Activated CD8-positive, alpha-beta memory T cell treated with anti-CD3 and anti-CD28 coated beads, Interleukin-2, amount 50 U/mL, for 4 hours (primary cell): Measurements from ENCODE around the gene STK38.

ENCODE experiments used
- DNase-seq: peaks from one replicate; pipeline ENCODE4 v3.0.0-alpha.2; 2020

The STK38 gene

DNA sequence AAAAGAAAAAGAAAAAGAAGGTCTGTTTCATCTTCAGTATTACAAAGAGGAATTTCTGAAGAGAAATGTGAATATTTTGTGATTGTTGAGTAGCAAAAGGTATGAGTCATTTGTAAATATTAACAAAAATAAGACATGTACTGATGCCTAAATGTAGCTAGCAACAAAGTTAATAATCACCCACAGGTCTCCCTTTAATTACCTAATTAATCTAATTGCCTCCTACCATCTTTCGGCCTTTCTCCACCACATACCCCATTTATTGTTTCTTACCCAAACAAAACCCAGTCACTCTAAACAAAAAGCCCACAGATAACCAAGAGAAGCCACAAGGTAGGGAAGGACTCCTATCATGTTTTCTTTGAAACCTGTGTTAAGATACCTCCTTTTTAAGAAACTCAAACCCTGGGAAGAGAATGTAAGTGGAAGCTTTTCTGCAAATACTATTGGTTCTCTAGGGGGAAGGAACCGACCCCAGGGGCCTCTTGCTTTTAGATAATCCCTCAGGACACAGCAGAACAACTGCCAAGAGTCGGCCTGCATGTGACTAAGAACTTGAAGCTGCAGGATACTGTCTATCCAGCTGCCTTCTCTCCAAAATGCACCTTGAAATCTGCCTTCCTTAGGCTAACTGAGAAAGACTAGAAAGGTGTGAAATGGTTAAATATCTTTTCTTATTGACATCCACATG lies 16.1 kb upstream of the STK38 start:
- no peak for DNase-seq

DNA sequence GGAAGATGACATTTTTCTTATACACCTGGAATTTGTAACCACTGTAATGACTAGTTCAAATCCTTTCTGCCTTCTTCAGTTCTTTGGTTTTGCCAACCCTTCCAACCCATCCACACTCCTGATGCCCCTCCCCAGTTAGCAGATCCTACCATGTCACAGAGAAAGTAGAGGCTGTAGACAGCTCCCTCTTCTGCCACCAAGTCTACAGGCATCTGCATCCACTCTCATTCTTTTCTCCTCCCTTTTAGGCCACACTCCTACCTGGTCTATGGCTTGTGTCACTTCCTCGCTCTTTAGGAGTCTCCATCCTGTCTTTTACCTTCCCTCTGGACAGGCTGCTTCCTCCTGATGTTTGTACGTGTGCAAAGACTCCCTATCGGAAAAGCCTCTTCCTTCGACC lies 13.5 kb upstream of the STK38 start:
- no peak for DNase-seq

DNA sequence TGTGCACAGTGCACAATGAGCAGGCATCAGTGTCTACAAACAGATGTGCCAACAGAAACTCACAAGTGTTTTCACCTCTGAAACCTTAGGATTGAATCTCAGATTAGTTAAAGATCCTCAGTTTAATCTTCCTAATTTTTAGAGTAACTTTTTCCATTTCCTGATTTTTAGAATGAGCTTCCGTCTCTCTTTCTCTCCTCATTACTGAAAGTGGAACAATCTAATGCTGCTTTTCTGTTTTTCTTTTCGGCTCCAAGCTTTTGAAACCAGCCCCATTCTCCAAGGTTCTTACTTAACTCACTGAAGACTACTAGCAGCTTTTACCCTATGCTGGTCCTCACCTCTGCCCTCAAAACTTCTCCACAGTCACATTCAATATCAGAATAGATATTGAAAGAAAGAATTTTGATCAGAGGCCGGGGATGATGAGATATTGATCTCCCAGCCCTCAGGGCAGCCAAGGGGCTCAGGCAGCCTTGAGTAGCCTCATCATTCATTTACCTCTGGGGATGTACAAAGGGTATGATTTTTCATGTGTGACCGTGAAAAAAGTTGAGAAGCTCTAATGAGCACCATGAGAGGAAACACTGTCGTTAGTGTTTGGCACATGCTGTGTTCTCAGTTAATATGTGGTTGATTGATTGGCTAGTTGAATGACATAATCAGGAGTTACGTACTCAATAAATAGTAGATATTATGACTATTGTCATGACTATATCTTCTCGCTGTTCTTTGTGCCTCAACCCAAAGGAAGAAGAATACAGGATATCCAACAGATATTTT lies 11.9 kb upstream of the STK38 start:
- DNase-seq, result no peak

DNA sequence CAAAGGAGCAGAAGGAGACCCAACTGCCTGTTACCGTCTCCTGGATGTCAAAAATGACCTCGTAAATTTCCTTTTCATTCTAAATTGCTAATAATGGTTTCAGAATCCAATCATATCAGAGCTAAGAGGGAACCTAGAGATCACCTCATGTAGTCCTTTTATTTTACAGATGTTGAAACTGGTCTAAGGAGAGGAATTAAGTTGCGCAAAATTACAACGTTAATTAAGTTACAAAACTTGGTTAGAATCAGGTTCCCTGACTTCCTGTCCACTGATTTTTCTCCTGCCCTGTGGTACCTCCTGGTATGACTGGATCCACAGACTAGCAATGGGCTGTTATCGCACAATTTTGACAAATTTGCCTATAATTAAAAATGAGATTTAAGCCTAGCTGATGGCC lies 9.0 kb upstream of the STK38 start:
- DNase-seq, result no peak

DNA sequence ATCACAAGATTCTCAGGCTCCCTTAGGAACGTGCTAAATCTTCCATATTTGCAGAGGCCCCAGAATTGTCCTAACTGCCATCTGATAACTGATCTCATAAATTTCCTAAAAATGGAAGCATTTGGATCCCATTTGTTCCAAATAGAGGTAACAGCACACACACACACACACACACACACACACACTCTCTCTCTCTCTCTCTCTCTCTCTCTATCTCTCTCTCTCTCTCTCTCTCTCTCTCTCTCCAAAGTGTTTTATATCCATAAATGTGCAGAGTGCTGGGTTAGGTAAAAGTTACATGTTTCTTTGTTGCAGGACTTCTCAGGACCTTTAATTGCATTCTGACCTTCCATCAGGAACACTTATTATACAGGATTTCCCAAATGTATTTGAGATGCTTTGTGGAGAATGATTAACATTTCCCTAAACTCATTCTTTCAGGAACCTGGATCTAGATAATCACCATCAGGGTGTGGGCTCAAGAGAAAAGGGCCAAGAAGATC lies 8.5 kb upstream of the STK38 start:
- no peak for DNase-seq

DNA sequence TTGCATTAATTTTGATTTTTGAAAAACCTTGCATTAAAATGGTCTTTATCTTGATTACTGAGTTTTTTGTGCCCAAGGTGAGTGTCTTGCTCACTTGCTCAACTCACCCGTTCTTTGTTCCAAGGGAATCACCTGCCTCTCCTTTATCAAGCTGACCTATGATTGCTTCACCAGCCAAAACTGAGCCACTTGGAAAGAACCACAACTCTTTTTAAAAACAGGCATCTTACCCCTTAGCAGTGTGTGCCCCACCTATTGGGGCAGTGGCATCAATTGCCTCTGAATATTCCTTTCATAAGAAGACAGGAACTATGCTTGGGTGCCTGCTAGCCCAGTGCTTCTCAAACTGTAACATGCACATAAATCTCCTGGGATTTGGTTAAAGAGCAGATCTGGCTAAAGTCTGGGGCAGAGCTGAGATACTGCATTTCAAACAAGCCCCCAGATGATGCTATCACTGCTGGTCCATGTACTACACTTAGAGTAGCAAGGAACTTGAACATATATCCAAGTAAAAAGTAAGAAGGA lies 3.3 kb upstream of the STK38 start:
- no peak for DNase-seq

DNA sequence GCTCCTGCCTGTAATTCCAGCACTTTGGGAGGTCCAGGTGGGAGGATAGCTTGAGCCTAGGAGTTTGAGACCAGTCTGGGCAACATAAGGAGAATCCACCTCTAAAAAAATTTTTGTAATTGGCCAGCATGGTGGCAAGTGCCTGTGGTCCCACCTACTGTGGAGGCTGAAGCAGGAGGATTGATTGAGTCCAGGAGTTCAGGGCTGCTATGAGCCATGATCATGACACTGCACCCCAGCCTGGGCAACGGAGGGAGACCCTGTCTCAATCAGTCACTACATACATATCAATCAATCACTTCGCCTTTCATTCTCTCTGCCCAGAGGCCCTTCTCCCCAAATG lies 1.1 kb upstream of the STK38 start:
- DNase-seq, result no peak

DNA sequence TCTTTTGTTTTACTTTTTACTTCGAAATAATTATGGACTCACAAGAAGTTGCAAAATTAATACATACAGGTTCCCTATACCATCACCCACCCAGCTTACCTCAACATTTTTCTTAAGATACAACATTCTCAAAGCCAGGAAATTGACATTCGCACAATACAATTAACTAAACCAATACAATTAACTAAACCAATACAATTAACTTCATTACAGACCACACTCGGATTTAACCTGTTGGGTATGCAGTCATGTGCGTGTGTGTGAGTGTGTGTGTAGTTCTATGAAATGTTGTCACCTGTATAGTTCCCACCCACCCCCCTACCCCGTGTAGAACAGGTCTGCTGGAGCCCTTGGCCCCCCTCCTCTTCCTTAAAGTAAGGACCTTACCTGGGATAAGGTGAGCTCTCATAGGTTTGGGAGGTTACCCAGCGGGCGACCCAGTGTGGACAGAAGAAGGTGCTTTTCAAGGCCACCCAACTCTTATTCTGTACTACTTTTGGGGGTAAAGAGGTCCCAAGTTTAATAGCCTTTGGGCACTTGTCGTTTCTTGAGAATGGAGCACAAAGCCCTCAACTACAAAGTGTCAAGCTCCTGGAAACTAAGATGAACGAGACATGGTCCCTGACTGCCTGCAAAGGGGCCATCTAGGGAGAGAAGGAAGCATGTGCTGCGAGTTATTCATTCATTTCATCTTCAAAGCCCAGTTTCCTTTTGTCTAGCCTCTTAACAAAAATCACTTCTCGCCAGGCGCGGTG lies 544 bp upstream of the STK38 start:
- no peak for DNase-seq

DNA sequence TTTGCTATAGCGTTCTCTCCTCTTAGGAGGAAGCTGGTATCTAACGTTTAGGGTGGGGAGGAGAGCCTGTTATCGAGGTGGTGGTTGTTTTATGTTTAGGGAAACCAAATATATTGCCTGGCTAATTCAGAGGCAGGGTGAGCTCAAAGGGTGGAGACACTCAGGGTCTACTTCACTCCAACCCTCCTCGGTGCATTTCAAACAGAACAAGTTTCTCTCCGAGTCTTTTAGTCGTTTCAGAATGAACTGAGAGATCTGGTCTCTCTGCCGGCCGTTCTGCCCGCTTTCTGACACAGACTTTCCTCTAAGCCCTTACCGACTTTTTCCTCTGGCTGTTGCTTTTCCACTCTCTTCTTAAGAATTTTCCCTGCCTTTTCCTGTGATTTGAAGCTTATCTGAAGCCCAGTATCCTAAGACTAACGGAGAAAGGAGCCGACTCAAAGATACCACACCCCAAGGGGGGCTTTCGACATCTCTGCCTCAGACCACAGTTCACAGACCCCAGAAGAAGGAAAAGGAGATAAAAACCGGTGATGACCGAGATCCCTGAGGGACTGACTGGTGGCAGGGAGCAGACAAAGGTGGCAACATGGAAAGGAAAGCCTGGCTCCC lies 865 bp downstream of the STK38 start:
- no peak for DNase-seq

DNA sequence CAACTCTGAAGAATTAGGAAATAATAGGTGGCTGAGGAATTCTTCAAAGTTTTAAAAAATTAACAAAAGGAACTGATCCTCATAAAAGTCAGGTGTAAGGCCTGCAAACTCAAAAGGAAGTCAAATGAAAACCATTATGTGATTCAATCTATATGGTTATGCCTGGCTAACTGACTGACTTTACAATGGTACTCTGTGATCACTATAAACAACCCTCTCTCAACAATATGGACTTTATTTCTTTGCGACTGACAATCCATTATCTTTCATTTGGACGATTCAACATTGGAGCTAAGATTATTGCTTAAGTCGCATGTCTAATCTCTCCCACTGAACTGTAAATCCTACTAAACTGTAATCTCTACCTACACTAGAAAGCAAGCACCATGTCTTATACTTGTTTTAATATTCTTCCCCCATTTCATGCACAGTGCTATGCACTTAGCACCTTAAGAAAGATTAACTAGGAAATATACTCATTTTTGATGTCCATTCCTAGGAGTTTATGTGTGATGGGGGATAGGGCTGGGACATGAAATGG lies 1.4 kb downstream of the STK38 start:
- no peak for DNase-seq

DNA sequence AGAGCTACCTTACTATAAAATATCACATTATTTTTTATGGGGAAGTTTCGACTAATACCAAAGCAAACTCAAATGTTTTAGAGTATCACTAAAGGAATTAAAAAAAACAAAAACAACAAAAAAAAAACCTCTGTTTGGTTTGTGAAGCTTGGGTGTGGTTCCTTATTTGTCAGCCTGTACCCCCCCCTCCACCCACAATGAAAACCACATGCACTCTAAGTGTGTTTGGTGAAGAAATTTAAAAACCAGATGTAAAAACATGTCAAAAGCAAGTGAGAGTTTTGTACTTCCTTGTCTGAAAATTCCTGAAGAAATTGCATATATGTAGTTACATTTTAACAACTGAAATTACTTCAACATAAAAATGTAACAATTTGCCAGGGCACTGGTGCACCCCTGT lies 3.1 kb downstream of the STK38 start:
- DNase-seq, result peak; percentile 57

DNA sequence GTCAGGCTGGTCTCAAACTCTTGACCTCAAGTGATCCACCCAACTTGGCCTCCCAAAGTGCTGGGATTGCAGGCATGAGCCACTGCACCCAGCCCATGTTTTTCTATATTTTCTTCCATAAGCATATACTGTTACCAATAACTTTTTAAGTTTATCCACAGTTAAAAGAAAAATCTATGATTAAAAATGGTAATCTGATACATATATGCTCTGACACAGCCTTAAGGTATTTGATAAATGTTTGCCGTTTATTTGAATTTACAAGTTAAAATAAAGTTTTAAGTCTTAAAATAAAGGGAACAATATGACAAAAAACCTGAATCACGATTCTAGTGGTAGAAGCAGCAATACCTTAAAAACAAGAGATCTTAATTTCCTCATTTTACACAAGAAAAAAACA lies 5.2 kb downstream of the STK38 start:
- DNase-seq, result no peak

DNA sequence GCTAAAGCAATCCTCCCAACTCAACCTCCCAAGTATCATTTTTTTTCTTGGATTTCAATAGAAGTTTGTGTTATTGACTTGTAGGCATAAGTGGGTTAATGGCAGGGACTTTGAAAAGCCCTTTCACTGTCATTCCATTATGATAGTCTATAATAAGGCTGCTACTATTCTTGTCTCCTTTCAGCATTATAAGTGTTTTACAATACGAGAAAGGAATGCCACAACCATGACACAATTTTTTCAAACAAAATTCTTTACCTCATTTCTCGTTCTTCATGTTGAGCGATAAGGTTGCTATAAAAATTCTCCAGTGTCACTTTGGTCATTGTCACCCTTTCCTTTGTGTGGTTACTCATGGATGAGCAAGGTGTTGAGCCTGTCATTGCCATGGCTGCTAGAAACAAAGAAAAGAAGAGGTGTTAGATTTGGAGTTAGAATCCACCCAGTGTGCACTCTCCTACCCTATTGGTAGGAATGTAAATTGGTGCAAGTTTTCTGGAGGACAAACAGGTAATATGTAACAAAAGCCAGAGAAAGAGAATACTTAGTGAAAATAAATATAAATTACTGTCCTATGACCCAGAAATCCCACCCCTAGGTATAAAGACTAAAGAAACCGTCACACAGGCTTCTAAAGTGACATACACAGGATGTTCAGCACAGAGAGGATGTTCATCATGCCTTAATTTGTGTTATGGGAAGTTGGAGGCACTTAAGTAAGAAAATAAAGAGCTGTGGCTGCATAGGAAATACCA lies 7.3 kb downstream of the STK38 start:
- DNase-seq, result no peak

DNA sequence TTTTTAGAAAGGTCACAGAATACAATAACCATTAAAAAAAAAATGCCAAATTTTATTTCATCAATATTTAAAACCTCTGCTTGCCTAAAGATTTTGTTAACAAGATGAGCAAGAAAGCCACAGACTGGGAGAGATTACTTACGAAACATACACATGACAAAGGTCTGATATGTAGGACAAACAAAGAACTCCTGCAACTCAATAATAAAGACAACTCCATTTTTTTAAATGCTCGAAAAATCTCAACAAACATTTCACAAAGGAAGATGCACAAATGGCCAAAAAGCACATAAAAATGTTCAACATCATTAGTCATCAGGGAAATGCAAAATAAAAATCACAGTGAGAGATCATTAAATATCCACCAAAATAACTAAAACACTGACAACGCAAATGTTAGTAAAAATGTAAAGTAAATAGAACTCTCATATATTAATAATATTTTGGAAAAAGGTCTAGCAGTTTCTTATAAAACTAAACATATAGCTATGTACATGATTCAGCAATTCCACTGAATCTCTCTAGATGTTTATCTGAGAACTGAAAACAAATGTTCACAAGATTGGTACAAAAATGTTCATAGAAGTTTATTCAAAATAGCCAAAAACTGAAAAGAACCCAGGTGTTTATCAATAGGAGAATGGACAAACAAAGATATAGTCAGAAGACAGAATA lies 10.3 kb downstream of the STK38 start:
- no peak for DNase-seq

DNA sequence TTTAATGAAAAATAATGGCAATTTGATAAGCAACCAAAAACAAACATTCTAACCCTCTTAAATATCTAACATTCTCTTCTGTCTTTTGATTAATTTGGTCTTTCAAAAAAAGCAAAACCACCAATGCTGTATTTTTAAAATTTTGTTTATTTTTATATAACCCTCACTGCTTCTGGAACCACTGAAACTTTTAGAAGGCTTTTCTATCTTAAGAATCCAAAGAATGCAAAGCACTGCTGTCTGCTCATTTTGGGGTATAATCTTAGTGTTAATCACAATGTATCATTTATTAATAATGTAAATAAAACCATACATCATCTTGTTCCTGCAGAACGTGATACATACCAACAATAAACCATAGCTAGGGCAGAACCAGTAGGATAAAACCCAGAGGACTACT lies 14.0 kb downstream of the STK38 start:
- DNase-seq, result no peak

DNA sequence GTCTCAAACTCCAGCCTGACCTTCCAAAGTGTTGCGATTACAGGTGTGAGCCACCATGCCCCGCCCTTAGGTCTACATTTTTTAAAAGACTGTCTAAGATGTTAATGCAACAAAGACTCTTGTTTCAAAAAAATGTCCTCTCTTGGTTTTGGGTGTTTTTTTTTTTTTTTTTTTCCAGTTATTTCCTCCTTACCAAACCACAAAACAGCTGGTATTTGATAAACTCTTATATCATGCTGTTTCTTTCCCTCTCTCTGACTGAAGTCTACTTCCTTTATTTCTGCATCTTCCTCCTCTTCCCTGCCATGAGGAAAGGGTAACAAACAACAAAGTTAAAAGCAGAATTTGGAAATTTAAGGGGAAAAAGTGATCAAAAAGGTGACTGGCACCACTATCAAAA lies 21.2 kb downstream of the STK38 start:
- DNase-seq, result no peak

DNA sequence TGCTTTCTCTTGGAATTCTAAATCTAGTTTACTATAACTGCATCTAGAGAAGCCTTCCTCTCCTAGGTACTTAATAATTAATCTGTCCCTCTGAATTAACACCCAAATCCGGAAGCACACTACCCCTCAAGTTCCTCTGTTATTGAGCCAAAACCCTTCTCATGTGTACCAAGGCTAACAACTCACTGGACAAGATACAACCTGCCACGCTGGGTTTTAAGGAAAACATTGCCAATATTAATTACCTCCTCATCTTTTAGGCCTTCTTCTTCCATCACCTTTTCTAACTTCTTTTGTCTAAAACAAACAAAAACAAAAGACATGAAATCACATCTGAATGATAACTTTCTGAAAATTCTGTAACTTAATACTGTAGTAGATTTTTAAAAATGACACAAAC lies 21.9 kb downstream of the STK38 start:
- no peak for DNase-seq

DNA sequence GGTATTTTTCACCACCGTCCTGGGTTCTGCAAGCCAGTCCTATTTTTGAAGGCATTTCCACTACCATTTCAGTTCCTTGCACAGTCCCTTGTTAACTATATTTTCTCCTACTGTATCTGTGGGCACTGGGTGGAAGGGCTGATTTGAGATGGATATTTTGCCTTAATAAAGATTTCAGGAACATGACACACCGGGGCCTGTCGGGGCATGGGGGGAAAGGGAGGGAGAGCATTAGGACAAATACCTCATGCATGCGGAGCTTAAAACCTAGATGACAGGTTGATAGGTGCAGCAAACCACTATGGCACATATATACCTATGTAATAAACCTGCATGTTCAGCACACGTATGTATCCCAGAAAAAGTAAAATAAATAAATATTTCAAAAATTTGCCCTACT lies 22.4 kb downstream of the STK38 start:
- no peak for DNase-seq

DNA sequence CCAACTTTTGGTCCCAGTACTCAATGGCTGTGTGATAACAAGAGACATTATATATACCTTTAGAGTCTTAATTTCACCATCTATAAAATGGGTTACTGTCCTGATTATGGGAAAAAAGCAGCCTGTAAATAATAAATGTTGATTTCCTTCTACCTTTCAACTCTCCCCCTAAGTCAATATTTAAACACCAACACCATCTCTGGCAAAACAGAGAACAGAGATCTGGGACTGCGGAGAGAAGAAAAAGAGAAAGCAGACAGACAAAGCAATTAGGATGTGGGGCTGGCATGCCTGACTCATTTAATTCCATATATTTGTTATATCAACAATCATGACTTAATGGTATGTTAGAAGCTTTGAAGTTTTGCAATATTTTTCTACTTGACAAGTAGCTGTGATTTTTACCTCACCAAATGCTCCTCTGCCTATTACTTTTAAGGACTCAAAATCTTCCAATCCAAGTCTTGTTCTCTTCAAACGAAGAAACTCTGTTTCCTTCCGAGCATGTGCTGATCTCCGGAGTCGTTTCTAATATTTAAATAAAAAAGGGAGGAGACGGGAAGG lies 23.3 kb downstream of the STK38 start:
- no peak for DNase-seq

DNA sequence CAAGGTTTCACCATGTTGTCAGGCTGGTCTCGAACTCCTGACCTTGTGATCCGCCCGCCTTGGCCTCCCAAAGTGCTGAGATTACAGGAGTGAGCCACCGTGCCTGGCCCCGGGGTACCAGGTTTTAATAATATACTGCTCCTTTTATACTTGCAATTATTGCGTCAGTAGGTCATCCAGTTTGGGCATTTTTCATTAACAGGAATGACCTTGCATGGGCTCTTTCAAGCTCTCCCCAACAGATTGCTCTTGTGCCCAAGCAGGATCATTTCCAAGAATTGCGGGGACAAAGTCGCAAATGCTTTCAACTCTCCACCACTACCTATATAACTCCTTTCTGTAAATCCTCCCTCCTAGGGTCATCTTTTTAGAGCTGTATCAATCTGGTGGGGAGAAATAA lies 23.8 kb downstream of the STK38 start:
- DNase-seq, result no peak

DNA sequence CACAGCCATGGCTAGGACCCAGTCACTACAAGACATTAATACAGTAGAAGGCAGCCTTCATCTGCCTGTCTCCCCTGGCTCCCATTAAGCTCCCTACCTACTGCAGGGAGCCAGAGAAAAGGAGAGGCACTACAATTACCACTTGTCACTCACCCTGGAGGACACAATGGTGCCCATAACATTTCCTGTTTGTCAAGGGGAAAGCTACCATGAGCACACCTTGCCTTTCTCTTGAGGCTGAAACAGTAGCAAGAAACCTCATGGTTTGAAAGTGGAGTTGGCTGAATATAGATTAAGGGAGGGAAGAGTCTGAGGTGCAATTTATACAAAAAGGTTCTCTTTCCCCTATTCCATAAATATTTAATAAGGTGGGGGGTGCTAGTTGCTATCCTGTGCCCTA lies 27.9 kb downstream of the STK38 start:
- DNase-seq, result no peak
